IPS-NIHi7 (cell line): ENCODE results near the gene AFDN.

ENCODE experiments used
- DNase-seq: peaks from one replicate; pipeline ENCODE4 v3.0.0; 2012; ENCODE audit warnings: mixed read lengths; ENCODE audit errors: extremely low spot score

The AFDN gene

GRCh38 chr6:167976708-167977107, 150.0 kb downstream of the AFDN start:
- DNase-seq = no peak

GRCh38 chr6:167977717-167978467, 151.2 kb downstream of the AFDN start:
- DNase-seq = no peak

- DNase-seq = no peak
These were observed 151.9 kb downstream of the AFDN start for GRCh38 chr6:167978607-167979006.

- no peak for DNase-seq
These were observed 152.9 kb downstream of the AFDN start for GRCh38 chr6:167979436-167980139.

GRCh38 chr6:167980911-167981580, 154.3 kb downstream of the AFDN start:
- no peak for DNase-seq

GRCh38 chr6:167981916-167982462, 155.3 kb downstream of the AFDN start:
- DNase-seq = no peak

GRCh38 chr6:167984144-167984719, 157.5 kb downstream of the AFDN start:
- DNase-seq = no peak

GRCh38 chr6:167984876-167985604, 158.3 kb downstream of the AFDN start:
- DNase-seq = no peak

GRCh38 chr6:167985911-167986595, 159.3 kb downstream of the AFDN start:
- no peak for DNase-seq

- no peak for DNase-seq
These were observed 160.9 kb downstream of the AFDN start for GRCh38 chr6:167987396-167988153.

GRCh38 chr6:167988154-167988495, 161.4 kb downstream of the AFDN start:
- DNase-seq = no peak

- DNase-seq = no peak
These were observed 162.5 kb downstream of the AFDN start for GRCh38 chr6:167988945-167989841.

GRCh38 chr6:167990016-167990945, 163.6 kb downstream of the AFDN start:
- DNase-seq = no peak

- DNase-seq = no peak
These were observed 166.5 kb downstream of the AFDN start for GRCh38 chr6:167993169-167993568.

GRCh38 chr6:167993831-167994230, 167.1 kb downstream of the AFDN start:
- no peak for DNase-seq

- no peak for DNase-seq
These were observed 168.6 kb downstream of the AFDN start for GRCh38 chr6:167995302-167995701.

GRCh38 chr6:167995731-167996151, 169.0 kb downstream of the AFDN start:
- DNase-seq = no peak
